ENCODE results near the gene CD300LB.
"Not testable (repeated sequence)": the region's sequence is repeated elsewhere in the genome, so short reads cannot be mapped to it uniquely, and the experiment has no call there.

CD300LB gene

GRCh38 chr17:74524653-74525464, 6.4 kb downstream of the CD300LB start:
- DNase-seq = peak; percentile 74 to 81 (median 75)

- no peak for DNase-seq
These were observed 8.0 kb downstream of the CD300LB start for GRCh38 chr17:74523308-74523707.

GRCh38 chr17:74522381-74523105, 8.7 kb downstream of the CD300LB start:
- DNase-seq = no peak

GRCh38 chr17:74521701-74522201, 9.5 kb downstream of the CD300LB start:
- DNase-seq = peak; percentile 84 to 88 (median 87)

- DNase-seq = peak; percentile 94 to 99 (median 97)
These were observed 10.3 kb downstream of the CD300LB start for GRCh38 chr17:74520790-74521480.

- peak; percentile 65 to 75 (median 66) for DNase-seq
These were observed 11.2 kb downstream of the CD300LB start for GRCh38 chr17:74520016-74520434.

GRCh38 chr17:74518413-74518981, 12.8 kb downstream of the CD300LB start:
- DNase-seq = not testable (repeated sequence)

- DNase-seq = peak in 2 of 3 donors; percentile 24 to 39
These were observed 14.5 kb downstream of the CD300LB start for GRCh38 chr17:74516561-74517328.

GRCh38 chr17:74515941-74516340, 15.3 kb downstream of the CD300LB start:
- no peak for DNase-seq

GRCh38 chr17:74514632-74515334, 16.5 kb downstream of the CD300LB start:
- DNase-seq = peak; percentile 35 to 69 (median 57)

- DNase-seq = peak; percentile 50 to 68 (median 59)
These were observed 17.2 kb downstream of the CD300LB start for GRCh38 chr17:74513987-74514631.

- peak; percentile 94 to 99 (median 97) for DNase-seq
These were observed 18.6 kb downstream of the CD300LB start for GRCh38 chr17:74512624-74513091.

GRCh38 chr17:74512036-74512435, 19.2 kb downstream of the CD300LB start:
- peak; percentile 54 to 66 (median 64) for DNase-seq

- peak in 2 of 3 donors; percentile 53 to 66 for DNase-seq
These were observed 23.1 kb downstream of the CD300LB start for GRCh38 chr17:74508156-74508555.

- not testable (repeated sequence) for DNase-seq
These were observed 27.3 kb downstream of the CD300LB start for GRCh38 chr17:74503949-74504348.

GRCh38 chr17:74502861-74503260, 28.4 kb downstream of the CD300LB start:
- DNase-seq = peak; percentile 62 to 75 (median 62)

GRCh38 chr17:74499992-74500391, 31.3 kb downstream of the CD300LB start:
- no peak for DNase-seq

GRCh38 chr17:74497471-74497870, 33.8 kb downstream of the CD300LB start:
- peak; percentile 52 to 57 (median 54) for DNase-seq

- peak; percentile 84 to 87 (median 86) for DNase-seq
These were observed 37.9 kb downstream of the CD300LB start for GRCh38 chr17:74493331-74493833.

GRCh38 chr17:74491626-74492025, 39.6 kb downstream of the CD300LB start:
- peak; percentile 80 to 94 (median 92) for DNase-seq
